HG03354 (cell line): Measurements from ENCODE around the gene FITM1.

Experiments used
- ATAC-seq: cut with Tn5 transposase; IDR thresholded peaks from one replicate; pipeline ENCODE4 v1.9.1; 2021; ENCODE audit warnings: mild to moderate bottlenecking; ENCODE audit not compliant: unreplicated experiment, poor library complexity, severe bottlenecking

The FITM1 gene

DNA sequence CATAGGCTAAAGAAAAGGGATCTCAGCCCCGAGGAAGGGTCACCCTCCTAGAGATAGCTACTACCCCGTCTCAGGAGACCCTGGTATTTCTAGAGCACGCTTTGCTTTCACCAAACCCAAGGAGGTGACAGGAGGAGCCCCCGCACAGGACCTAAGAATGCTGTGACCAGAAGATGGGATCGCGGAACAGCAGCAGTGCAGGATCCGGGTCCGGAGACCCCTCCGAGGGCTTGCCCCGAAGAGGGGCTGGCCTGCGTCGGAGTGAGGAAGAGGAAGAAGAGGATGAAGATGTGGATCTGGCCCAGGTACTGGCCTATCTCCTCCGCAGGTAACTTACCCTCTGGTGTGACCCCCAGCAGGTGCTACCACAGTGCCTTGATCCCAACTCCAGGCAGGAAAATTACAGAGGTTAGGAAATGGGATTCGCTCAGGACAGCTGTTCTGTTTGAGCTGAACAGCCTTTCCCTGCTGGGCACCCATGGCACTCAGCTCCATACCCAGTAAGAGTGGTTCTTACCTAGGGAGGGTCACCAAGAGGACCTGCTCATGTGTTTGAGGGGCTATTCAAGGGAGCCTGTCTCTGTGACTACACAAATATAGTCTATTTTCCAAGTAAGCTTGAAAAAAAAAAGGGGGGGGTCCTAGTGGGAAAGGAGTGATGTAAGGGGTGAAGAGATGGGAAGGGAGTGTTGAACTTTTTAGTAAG, 14.9 kb upstream of the FITM1 start:
- ATAC-seq = no peak

DNA sequence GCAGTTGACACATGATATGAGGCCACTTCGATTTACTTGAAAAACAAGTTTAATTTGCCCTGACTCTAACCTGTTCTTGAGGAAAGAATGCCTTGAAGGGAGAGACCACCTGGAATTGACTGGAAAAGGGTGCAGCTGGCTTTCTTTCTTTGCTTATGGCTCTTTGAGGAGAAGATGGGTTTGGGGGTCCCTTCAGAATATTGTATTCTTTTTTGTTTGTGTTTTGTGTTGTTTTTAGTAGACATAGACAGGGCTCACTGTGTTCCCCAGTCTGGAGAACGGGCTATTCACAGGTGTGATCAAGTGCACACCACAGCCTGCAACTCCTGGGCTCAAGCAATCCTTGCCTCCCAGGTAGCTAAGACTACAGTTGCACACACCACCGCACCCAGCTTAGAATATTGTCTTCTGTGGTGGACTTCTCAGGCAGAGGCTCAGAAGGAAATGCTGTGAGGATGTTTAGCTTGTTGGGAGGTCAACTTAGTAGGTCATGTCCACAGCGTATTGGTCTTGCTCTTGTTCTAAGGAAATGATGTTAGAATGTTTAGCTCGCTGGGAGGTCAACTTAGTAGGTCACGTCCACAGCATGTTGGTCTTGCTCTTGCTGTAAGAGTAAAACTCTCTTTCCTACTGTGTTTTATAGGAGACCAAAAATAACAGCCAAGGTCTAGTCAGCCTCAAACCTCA, 14.2 kb upstream of the FITM1 start:
- no peak for ATAC-seq

DNA sequence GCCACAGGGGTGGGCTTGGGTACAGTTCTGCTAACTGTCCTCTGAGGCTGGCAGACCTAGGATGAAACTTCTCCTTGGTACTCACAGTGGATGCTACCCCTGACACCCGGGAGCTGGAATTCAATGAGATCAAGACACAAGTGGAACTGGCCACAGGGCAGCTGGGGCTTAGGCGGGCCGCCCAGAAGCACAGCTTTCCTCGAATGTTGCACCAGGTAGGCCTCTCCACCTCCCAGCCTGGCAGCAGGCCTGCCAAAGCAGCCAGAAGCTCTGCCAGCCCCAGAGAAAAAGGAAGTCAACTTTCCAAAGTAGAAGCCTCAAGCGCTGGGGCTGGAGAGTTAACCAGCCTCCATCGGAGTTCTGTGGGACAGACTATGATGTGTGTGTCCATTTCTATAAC, 13.3 kb upstream of the FITM1 start:
- ATAC-seq = no peak

DNA sequence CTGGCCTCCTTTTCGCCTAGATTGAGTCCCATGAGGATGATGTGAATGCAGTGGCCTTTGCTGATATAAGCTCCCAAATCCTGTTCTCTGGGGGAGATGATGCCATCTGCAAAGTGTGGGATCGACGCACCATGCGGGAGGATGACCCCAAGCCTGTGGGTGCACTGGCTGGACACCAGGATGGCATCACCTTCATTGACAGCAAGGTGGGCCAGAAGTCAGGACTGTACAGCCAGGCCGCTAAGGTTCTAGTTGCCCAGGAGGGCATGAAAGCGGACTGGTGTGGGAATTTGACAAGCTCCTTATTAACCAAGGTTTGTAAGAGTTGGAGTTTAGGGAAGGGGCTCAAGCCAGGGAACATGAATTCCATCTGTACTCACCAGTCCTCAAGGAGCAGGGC, 10.8 kb upstream of the FITM1 start:
- ATAC-seq = no peak

DNA sequence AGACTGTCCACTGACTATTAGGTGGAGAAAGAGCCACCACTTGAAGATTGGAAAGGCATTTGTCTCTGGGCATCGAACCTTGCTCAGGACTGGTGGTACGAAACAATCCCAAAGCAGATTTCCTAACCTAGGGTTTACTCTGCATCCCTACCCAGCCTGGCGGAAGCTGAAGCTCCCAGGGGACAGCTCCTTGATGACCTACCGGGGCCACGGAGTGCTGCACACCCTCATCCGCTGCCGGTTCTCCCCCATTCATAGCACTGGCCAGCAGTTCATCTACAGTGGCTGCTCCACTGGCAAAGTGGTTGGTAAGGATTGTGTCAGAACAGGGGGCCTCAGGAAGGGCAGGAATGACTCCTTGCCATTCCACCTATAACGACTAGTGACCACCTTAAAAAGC, 9.2 kb upstream of the FITM1 start:
- ATAC-seq = no peak

DNA sequence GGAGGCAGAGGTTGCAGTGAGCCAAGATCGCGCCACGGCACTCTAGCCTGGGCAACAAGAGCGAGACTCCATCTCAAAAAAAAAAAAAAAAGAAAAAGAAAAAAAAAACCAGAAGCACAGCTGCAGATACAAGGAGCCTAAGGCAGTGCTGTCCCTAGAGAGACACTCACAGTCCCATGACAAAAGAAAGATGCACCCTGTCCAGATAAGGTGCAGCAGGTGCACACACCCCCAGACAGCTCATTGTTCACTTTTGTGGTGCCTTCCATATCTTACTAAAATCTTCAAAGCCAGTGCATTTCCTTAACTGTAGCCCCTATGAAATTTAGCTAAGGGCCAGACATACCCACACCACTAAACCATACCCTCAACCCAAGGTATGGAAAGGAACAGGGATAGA, 8.0 kb upstream of the FITM1 start:
- no peak for ATAC-seq

DNA sequence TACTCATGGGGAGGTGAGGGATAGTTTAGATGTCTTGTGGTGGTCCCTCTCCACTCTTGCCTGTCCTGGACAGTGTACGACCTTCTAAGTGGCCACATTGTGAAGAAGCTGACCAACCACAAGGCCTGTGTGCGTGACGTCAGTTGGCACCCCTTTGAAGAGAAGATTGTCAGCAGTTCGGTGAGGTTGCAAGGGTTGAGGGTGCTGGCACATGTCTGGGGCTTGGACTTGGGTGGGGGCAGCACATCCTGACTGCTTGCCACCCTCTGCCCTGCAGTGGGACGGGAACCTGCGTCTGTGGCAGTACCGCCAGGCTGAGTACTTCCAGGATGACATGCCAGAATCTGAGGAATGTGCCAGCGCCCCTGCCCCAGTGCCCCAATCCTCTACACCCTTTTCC, 7.6 kb upstream of the FITM1 start:
- ATAC-seq = no peak

DNA sequence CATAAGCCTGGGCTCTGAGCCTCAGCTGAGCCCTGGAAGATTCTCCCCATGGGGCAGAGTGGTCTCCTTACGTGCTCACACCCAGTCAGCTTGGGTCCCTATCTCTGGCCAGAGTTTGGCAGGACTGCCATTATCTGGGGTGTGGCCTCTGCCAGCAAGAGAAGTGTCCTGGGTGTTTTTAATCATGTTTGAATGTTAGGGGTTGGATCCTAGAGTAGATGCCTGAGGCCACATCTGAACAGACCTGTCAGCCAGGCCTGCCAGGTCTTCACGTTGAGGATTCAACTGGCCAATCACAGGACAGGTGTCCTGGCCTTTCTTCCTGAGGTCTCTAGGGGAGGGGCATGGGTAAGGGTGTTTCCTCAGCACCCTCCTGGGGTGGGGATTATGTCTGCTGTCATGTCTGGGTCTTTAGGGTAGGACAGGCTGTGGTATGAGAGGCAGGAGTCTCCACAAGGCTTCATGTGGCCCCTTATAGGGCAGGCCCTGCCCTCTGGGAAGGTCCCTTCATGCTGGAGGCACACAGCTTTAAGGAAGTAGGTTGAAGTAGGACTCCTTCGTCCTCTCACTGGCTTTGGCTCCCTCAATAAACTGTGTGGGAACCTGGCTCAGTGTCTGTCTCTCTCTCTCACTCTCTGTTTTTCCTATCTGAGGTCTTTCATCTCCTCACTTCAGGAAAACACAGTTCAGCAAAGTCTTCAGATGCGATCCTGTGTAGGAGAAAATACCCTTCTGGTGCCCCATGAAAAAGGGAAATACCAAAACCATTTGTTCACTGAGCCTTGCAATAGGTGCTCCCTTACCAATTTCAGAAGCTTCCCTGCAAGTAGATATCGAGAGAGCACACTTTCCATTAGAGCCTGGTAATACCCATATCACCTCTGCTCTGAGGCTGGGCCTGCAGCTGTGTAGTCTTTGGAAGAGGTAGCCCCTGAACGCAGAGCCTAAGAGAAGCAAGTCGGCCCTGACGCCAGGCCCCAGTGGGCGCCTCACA, 6.7 kb upstream of the FITM1 start:
- ATAC-seq = no peak

DNA sequence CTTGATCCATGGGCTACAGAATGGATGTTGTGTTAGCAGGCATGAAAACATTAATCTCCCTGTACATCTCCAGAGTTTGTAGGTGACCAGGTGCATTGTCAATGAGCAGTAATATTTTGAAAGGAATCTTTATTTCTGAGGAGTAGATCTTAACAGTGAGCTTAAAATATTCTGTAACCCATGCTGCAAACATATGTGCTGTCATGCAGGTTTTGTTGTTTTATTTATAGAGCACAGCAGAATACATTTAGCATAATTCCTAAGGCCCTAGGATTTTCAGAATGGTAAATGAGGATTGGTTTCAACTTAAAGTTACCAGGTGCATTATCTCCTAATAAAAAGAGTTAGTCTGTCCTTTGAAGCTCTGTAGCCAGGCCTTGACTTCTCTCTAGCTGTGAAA, 3.5 kb upstream of the FITM1 start:
- ATAC-seq = no peak

DNA sequence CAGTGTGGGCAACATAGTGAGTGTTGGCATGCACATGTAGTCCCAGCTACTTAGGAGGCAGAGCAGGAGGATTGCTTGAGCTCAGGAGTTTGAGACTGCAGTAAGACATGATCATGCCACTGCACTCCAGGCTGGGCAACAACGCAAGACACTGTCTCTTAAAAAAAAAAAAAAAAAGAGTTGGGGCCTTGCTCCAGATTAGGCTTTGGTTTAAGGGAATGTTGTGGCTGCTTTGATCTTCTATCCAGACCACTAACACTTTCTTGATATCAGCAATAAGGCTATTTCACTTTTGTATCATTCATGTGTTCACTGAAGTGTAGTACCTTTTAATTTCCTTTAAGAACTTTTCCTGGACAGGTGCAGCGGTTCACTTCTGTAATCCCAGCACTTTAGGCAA, 2.8 kb upstream of the FITM1 start:
- ATAC-seq = no peak

DNA sequence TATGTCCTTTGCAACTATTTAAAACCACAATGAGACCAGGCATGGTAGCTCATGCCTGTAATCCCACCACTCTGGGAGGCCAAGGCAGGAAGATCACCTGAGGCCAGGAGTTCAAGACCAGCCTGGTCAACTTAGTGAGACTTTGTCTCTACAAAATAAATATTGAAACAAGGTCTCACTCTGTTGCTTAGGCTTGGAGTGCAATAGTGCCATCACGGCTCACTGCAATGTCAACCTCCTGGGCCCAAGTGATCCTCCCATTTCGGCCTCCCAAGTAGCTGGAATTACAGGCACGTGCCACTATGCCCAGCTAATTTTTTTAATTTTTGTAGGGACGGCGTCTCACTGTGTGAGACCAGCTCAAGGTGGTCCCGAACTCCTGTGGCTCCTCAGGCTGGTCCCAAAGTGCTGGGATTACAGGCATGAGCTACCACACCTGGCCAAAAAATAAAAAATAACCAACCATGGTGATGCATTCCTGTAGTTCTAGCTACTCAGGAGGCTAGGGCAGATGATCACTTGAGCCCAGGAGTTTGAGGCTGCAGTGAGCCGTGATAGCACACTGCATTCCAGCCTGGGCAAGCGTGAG, 955 bp upstream of the FITM1 start:
- ATAC-seq = no peak

DNA sequence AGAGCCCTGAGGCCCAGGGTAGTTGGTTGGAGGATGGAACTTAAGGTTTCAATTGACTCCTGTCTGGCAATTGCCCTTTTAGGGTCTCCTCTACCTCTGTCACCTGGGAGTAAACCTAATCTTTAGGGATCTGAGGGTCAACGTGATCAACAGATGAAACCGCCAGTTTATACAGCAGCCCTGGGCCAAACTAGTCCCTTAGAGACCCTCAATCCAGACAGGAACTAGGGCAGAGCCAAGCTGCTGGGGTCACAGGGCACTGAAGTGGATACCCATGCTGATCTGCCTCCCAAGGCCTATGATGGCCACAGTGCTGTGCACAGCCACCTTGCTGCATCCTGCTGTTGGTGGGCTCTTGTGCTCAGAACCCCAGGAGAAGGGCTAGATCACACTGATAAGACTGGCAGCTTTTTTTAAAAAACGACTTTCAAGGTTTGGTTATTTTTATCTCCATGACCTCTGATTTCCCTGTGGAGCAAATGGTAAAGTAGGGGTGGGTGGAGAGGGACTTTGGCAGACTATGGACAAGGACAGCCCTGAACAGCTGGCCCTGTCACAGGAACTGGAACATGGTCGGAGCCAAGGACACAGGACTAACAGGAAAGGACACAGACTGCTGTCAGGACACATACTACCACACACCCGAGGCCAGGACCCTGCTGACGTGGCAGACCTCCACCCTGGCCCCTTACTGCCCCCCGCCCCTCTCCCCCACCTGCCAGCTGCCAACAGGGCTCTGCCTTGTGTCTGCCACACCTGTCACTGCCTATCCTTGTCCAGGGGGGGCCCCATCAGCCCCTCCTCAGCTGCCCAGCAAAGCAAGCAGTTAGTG, 474 bp downstream of the FITM1 start:
- ATAC-seq = no peak

DNA sequence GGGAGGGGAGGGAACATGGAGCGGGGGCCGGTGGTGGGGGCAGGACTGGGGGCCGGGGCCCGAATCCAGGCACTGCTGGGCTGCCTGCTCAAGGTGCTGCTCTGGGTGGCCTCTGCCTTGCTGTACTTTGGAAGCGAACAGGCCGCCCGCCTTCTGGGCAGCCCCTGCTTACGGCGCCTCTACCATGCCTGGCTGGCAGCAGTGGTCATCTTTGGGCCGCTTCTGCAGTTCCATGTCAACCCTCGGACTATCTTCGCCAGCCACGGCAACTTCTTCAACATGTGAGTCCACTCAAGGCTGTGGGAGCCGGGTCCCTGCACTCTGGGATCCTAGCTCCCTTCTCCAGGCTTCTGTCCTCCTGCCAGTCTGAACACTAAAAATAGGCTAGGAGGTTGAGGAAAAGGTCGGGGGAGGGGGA, 1.1 kb downstream of the FITM1 start:
- ATAC-seq = no peak

DNA sequence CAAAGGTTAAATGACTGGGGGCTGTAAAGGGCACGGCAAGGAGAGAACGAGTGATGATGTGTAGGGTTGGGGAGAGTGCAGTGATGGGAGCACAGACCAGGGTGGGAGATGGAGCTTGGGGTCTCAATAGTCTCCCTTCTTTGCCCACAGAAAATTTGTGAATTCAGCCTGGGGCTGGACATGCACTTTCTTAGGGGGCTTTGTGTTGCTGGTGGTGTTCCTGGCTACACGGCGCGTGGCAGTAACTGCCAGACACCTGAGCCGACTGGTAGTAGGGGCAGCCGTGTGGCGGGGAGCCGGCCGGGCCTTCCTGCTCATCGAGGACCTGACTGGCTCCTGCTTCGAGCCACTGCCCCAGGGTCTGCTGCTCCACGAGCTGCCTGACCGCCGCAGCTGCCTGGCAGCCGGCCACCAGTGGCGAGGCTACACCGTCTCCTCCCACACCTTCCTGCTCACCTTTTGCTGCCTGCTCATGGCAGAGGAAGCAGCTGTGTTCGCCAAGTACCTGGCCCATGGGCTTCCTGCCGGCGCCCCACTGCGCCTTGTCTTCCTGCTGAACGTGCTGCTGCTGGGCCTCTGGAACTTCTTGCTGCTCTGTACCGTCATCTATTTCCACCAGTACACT, 1.7 kb downstream of the FITM1 start:
- no peak for ATAC-seq

DNA sequence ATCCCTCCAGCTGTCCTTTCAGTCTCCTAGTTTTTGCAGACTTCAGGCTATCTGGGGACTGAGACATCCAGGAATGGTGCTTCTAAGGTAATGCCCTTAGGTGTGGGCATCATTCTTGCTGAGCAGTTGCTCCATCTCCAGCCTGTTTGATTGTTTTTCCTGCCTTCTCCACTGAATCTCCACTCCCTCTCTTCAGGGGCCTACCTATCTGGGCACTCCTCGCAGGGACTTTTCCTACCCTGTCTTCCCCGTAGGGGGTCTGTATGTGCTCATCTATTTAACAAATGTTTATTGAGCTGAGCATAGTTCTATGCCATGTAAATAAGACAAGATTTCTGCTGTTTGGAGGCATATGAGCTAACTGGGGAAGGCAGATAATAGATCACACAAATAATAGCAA, 2.5 kb downstream of the FITM1 start:
- no peak for ATAC-seq

DNA sequence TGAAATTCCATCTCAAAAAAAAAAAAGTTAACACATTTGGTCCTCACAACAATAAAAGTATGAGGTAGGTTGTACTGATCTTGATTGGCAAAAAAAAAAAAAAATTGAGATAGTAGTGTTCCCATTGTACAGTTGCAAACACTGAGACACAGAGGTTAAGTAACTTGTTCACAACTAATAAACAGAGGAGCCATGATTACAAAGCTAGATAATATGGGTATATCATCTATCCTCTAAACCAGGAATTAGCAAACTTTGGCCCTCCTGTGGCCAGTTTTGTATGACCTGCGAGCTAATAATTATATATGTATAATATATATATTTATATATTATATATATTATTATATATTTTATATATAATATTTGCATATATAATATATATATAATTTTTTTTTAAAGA, 3.3 kb downstream of the FITM1 start:
- ATAC-seq = no peak

DNA sequence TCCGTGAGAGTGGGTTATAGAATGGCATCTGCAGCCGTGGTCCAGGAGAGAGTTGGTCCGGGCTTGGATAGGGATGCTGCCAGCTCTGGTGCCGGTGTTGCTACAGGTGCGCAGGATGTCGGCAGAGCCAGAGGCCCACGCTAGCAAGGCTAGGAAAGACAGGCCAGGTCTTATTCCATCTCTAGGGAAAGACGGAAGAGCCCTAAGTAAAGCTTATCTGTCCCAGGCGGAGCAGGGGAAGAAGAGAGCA, 5.0 kb downstream of the FITM1 start:
- peak; percentile 19 for ATAC-seq

DNA sequence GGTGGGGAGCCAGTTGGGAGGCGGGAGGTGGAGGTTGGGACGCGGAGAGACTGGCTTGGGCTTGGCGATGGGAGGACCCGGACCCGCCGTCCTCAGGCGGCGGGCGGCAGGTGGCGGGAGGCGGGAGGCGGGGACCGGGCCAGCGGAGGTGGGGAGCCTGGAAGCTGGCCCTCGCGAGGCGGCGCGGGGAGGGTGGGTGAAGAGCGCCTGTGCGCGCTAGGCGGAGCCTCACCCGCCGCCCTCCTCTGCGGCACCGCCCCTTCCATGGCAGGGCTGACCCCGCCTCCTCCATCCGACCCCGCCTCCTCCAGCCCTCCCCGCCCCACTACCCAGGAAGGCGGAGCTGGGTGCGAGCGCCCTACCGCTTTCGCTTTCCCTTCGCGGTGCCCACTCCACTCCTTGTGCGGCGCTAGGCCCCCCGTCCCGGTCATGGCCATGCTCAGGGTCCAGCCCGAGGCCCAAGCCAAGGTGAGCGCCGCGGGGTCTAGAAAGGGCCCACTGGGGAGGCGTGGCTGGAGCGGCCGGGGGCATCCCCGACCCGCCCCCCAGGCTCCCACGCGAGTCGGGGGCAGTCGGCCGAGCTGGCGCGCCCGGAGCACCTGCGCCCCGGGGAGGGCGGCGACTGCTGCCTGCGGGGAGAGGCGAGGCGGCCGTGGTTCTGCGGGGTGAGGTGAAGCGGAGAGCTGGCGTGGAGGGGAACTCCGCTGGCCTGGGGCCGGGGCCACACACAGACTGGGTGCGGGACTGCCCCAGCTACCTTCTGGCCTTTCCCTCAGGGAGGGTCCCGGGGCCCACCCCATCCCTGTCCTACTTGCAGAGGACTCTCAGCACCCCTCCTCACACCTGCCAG, 5.6 kb downstream of the FITM1 start, which contains the start of gene PSME1:
TSS of gene PSME1 (plus strand) at position 361 of the 850 bp plus-strand sequence. CDS start at position 430, 69 bp downstream.
- peak; percentile 88 for ATAC-seq
